GM21737 (cell line): Measurements from ENCODE around the gene B4GALT2.

Experiments
- ATAC-seq: cut with Tn5 transposase; IDR thresholded peaks from one replicate; pipeline ENCODE4 v1.9.1; 2021; ENCODE audit warnings: mild to moderate bottlenecking, moderate library complexity; ENCODE audit not compliant: unreplicated experiment

Gene B4GALT2

GRCh38 chr1:44025816-44026215 is 46.8 kb downstream of the B4GALT2 start:
- ATAC-seq, result no peak

- ATAC-seq, result no peak
Observed at GRCh38 chr1:44027320-44027719, 48.3 kb downstream of the B4GALT2 start.

GRCh38 chr1:44029260-44029910 is 50.4 kb downstream of the B4GALT2 start:
- peak; percentile 9 for ATAC-seq

GRCh38 chr1:44029911-44030604 is 51.0 kb downstream of the B4GALT2 start:
- peak; percentile 82 for ATAC-seq

DNA sequence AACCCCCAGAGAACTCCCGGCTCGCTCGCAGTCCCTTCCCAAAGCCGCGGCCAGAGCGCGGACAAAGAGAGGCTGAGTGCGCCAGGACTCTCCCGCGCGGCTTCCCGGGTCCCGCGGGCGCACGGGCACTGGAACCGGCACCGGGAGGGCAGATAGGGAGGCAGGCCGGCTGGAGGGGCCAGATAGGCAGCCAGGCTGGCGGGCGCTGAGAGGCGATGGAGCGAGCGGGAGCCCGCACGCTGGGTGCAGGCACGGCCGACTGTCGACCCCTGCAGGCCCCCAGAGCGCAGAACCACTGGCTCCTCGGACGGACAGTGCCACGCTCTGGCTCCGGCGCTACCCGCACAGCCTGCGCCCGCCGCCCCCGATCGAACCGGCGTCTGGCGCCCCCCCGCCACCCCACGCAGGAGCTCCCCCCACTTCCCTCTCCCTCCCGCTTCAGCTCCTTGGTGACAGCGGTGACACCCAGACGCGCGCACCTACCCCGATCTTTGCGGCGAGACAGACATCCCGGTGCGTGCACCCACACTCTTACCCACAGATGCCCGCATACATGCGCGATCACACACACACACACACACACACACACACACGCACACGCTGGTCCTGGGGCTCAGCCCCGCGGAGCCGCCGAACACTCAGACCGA is 51.7 kb downstream of the B4GALT2 start:
- ATAC-seq, result peak; percentile 16

- ATAC-seq, result no peak
Observed at GRCh38 chr1:44031252-44032169, 52.5 kb downstream of the B4GALT2 start, which contains the start of gene SLC6A9. Gene SLC6A9 (minus strand): TSS chr1:44031462. CDS start chr1:44024277, 7,185 bp downstream.

DNA sequence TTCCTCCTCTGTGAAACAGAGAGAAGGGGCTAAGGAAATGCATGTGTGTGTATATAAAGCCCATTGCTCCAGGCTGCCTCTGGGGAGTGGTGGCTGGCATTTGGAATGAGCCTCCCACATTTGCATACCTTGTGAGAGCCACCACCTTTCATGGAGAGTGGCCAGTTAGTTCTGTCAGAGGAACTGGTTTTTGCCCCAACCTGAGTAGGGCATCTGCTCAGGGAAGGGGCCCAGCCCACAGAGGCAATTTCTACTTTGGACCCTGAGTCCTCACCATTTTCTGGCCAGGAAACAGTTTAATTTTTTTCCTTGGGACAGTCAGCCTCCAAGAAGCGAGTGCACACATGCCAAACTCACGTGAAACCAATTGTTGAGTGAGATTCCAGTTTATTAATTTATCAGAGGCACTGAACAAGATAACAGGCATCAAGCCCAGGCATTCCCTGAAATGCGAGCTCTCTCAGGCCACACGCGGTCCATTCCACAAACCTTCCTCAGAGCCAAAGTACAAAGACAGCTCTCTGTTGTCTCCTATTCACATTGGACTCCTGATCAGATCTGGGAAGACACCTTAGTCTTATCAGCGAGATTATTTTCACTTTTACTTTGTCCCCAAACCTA is 53.3 kb downstream of the B4GALT2 start:
- ATAC-seq, result no peak

DNA sequence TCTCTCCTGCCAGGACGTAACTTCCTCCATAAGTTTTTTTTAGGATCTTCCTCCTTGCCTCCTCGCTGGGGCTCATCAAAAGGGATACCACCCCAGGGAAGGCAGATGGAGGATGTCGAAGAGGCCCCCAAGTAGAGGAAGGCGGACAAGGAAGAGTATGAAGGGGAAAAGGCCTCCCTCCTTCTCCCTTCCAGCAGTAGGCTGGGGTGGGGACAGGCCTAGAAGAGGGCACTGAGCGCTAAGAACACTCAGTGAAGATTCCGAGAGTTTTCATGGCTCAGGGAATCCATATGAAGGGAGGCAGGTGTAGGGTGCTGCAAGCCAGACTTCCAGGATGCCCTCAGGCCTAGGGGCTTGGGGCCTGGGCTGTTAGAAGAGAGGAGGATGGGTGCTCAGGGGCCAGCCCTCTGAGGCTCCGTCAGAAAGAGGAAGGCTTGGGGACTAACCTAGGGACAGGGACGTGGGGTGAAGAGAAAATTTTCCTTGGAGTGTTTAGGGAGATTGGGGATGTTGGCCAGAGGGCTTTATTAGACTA is 54.1 kb downstream of the B4GALT2 start:
- no peak for ATAC-seq

- ATAC-seq, result no peak
Observed at GRCh38 chr1:44033756-44034155, 54.7 kb downstream of the B4GALT2 start.

DNA sequence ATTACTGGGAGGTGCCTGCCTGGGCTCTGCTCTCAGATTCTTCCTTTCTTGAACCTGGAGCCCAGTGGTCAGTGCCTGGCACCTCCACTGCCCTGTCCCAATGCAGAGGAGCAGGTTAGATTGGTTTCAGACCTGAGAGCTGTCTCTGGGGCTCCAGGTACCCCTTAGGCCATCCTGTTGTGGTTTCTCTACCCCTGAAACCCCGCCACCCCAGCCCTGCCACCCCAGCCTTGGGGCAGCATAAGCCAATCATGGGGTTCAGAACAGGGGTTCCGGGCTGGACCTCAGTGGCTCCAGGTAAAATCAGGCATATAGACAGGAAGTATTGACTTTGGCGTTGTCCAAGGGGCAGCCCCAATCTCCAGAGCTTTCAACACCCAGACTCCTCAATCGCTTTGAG is 55.4 kb downstream of the B4GALT2 start:
- no peak for ATAC-seq

- no peak for ATAC-seq
Observed at GRCh38 chr1:44034976-44035716, 56.1 kb downstream of the B4GALT2 start.

GRCh38 chr1:44035726-44036408 is 56.9 kb downstream of the B4GALT2 start:
- no peak for ATAC-seq

GRCh38 chr1:44036409-44037139 is 57.6 kb downstream of the B4GALT2 start:
- ATAC-seq, result no peak

- ATAC-seq, result no peak
Observed at GRCh38 chr1:44037154-44037553, 58.1 kb downstream of the B4GALT2 start.

- no peak for ATAC-seq
Observed at GRCh38 chr1:44038876-44039657, 60.1 kb downstream of the B4GALT2 start.

DNA sequence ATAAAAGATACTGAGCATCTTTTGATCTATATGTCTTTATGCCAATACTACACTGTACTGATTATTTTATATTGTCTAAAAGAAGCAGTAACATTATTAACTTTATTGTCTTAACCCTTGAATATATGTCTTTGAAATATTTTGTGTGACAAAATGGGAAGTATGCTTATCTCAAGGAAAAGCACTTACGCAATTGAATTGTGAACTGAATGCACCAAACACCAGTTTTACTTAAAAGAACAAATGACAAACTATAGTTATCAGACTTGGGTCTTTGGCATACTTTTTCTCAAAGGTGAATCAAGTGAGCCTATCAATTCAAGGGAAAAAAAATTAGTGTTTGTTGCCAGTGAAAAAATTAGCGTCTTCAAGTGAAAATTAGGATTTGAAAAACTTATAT is 61.4 kb downstream of the B4GALT2 start:
- ATAC-seq, result no peak
